GM13977 (cell line): ENCODE data around the gene PALM3.

Source experiments
- DNase-seq: peaks from one replicate; pipeline ENCODE4 v3.0.0; 2012; ENCODE audit warnings: low spot score
- in situ Hi-C: fragments of 300-500 bp; cut with MboI; formaldehyde crosslinking; loops from one replicate; pipeline ENCODE4 v1.12.0; 2022; ENCODE audit warnings: low sequenced_read_pairs, low pct_unique_long_range_greater_than_20kb, mixed read lengths, inconsistent platforms; ENCODE audit not compliant: unreplicated experiment
- TF ChIP-seq, protein P1 (sequence below): IDR thresholded peaks from 2 replicates; pipeline ENCODE4 v1.5.1; 2012; ENCODE audit warnings: mild to moderate bottlenecking, control low read depth; ENCODE audit not compliant: insufficient read depth; ENCODE audit errors: extremely low read depth, missing control alignments

PALM3 gene

DNA sequence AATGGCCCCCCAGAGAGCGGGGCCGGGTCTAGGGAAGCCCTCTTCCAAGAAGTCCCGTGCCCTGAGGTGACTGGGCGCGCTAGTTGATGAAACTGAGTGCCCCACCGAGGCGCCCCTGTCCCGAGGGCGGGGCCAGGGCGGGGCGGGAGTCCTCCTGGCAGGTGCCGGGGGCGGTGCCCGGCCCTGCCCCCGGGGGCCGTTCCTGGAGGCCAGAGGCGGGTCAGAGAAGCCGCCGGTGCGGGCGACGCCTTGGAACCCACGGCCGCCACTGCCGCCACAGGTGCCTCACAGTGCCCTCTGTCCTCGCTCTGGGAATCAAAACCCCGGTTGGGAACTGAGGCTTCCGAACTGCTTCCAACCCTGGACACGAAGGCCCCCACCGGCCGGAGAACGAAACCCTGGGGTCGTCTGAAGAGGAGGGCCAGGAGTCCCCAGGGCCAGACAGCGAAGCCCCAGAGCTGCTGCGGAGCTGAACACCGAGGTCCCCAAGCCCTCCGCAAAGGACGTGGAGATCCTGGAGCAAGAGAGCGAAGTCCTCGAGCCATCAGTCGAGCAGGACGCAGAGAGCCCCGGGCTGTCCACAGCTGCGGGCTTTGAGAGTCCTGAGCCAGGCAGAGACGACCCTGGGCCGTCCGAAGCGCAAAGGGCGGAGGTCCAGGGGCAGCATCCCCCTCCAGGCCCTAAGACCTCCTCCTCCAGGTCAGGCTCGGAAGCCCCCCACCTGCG is 10.8 kb upstream of the PALM3 start, which contains the start of gene MISP3:
TSS of gene MISP3 (plus strand) at position 252 of the 726 bp plus-strand sequence. CDS start 524 bp downstream, outside the sequence.
- TF ChIP-seq, protein P1, sequence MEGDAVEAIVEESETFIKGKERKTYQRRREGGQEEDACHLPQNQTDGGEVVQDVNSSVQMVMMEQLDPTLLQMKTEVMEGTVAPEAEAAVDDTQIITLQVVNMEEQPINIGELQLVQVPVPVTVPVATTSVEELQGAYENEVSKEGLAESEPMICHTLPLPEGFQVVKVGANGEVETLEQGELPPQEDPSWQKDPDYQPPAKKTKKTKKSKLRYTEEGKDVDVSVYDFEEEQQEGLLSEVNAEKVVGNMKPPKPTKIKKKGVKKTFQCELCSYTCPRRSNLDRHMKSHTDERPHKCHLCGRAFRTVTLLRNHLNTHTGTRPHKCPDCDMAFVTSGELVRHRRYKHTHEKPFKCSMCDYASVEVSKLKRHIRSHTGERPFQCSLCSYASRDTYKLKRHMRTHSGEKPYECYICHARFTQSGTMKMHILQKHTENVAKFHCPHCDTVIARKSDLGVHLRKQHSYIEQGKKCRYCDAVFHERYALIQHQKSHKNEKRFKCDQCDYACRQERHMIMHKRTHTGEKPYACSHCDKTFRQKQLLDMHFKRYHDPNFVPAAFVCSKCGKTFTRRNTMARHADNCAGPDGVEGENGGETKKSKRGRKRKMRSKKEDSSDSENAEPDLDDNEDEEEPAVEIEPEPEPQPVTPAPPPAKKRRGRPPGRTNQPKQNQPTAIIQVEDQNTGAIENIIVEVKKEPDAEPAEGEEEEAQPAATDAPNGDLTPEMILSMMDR = no peak
- in situ Hi-C loops = loop anchor here (10.0 to 25.0 kb wide), 2 partner anchors 198 to 485 kb away; partner anchors contain the start of gene NANOS3
- no peak for DNase-seq

DNA sequence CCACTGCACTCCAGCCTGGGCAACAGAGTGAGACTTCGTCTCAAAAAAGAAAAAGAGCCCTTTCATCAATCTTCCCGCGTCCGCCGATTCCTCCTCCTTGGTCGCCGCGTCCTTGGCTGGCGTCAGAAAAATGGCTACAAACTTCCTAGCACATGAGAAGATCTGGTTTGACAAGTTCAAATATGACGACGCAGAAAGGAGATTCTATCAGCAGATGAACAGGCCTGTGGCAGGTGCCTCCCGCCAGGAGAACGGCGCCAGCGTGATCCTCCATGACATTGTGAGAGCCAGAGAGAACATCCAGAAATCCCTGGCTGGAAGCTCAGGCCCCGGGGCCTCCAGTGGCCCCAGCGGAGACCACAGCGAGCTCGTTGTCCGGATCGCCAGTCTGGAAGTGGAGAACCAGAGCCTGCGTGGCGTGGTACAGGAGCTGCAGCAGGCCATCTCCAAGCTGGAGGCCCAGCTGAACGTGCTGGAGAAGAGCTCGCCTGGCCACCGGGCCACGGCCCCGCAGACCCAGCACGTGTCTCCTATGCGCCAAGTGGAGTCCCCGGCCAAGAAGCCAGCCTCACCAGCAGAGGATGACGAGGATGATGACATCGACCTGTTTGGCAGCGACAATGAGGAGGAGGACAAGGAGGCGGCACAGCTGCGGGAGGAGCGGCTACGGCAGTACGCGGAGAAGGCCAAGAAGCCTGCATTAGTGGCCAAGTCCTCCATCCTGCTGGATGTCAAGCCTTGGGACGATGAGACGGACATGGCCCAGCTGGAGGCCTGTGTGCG is 8.6 kb upstream of the PALM3 start:
- TF ChIP-seq, protein P1 = no peak
- in situ Hi-C loops = loop anchor here (10.0 to 25.0 kb wide), 2 partner anchors 196 to 483 kb away; partner anchors contain the start of gene NANOS3
- DNase-seq = no peak

DNA sequence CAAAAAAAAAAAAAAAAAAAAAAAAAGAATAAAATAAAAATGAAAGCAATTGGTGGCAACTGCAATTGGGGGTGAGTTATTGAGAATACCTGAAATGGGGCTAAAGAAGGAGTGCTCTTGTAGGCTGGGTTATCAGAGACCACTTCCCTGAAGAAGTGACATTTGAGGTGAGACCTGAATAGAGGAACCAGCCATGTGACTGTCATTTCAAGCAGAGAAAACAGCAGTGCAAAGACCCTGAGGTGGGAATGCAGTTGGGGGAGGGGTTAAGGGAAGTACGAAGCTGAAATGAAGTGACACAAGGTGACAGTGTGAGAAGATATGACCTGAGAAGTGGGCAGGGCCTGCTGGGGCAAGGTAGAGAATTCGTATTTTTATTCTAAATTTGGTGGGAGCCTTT is 4.3 kb upstream of the PALM3 start:
- in situ Hi-C loops = loop anchor here (25.0 kb wide), 1 partner anchor 479 kb away; no protein-coding TSS in a partner anchor
- no peak for DNase-seq
- TF ChIP-seq, protein P1 = no peak

DNA sequence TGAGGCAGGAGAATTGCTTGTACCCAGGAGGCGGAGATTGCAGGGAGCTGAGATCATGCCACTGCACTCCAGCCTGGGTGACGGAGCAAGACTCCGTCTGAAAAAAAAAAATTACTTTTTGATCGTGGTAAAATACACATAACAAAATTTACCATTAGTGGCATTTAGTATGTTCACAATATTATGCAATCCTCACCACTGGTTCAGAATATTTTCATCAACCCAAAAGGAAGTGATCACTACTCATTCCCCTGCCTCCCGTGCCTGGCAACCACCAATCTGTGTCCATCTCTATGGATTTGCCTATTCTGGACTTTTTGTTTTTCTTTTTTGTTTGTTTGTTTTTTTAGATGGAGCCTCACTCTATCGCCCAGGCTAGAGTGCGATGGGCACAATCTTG is 1.2 kb upstream of the PALM3 start:
- in situ Hi-C loops = loop anchor here (25.0 kb wide), 1 partner anchor 476 kb away; no protein-coding TSS in a partner anchor

DNA sequence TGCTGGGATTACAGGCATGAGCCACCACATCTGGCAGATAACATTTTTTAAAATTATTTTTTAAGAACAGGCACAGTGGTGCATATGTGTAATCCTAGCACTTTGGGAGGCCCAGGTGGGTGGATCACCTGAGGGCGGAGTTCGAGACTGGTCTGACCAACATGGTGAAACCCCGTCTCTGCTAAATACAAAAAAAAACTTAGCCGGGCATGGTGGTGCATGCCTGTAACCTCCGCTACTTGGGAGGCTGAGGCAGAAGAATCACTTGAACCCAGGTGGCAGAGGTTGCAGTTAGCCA is 631 bp upstream of the PALM3 start:
- DNase-seq = no peak
- in situ Hi-C loops = loop anchor here (25.0 kb wide), 1 partner anchor 475 kb away; no protein-coding TSS in a partner anchor
- TF ChIP-seq, protein P1 = no peak

More for the DNA sequence above, 1.2 kb upstream of the PALM3 start:
- TF ChIP-seq, protein P1 = no peak
- DNase-seq = no peak

DNA sequence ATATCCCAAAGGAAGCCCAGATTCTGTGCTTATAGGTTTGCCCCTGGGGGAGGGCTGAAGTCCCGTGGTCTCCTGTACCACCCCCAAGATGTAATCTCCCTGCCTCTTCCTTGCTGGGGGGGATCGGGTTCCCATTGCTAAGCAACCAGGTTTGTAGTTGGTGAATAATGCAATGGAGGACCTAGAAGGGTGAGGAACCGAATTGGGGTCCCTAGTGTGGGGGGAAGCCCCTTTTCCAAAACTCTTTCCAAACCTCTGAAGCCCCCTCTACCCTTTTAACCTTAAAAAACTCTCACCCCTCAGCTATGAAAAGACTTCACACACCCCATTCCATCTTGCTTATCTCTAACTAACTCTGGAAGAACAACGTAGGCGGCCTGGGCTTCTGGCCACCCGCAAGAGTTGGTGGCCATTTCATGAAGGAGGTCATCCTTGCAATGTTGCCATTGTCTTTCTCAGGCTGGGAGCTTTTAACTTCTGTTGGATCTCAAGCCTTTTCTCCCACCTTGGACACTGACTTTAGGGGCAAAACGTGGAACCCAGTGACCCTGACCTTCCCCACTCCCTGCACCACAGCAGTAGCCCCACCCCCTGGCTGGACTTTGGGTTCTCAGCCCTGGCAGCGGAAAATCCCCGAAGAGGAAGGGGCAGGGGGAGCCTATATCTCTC is 661 bp downstream of the PALM3 start:
- in situ Hi-C loops = loop anchor here (25.0 kb wide), 1 partner anchor 474 kb away; no protein-coding TSS in a partner anchor
- no peak for DNase-seq
- TF ChIP-seq, protein P1 = no peak
